ENCODE results near the gene PAPPA.

GRCh38 chr9:116383133-116383532, 229.5 kb downstream of the PAPPA start:
- TF ChIP-seq CTCF (conservative IDR thresholded peaks at IDR 0.05; ENCODE audit: low read length): no peak
- TF ChIP-seq EZH2phosphoT487 (IDR thresholded peaks at IDR 0.05; ENCODE audit: borderline replicate concordance, low read depth, low read length): no peak
